HG03139 (cell line): Measurements from ENCODE around the gene PPP4R4.

ENCODE experiments used
- ATAC-seq: cut with Tn5 transposase; IDR thresholded peaks from one replicate; pipeline ENCODE4 v1.9.1; 2021; ENCODE audit not compliant: unreplicated experiment

Gene PPP4R4

GRCh38 chr14:94173885-94174603 lies at the start of gene PPP4R4:
Gene PPP4R4 (plus strand): TSS chr14:94174322. CDS start chr14:94174466, 144 bp downstream.
- peak; percentile 70 for ATAC-seq

- no peak for ATAC-seq
These were observed 49.3 kb upstream of the PPP4R4 start for GRCh38 chr14:94124582-94125377.

- ATAC-seq, result no peak
These were observed 48.3 kb upstream of the PPP4R4 start for GRCh38 chr14:94125659-94126418.

- no peak for ATAC-seq
These were observed 47.8 kb upstream of the PPP4R4 start for GRCh38 chr14:94126419-94126677.

- no peak for ATAC-seq
These were observed 47.3 kb upstream of the PPP4R4 start for GRCh38 chr14:94126800-94127199.

- no peak for ATAC-seq
These were observed 46.8 kb upstream of the PPP4R4 start for GRCh38 chr14:94127330-94127729.

- no peak for ATAC-seq
These were observed 45.8 kb upstream of the PPP4R4 start for GRCh38 chr14:94128216-94128839.

GRCh38 chr14:94129111-94129757 lies 44.9 kb upstream of the PPP4R4 start, which contains the start of gene IFI27L2:
Gene IFI27L2 (minus strand): TSS chr14:94129604. CDS start chr14:94129564, 40 bp downstream.
- ATAC-seq, result peak; percentile 95

GRCh38 chr14:94129758-94130414 lies 44.2 kb upstream of the PPP4R4 start:
- no peak for ATAC-seq

- no peak for ATAC-seq
These were observed 41.7 kb upstream of the PPP4R4 start for GRCh38 chr14:94132285-94132887.

- no peak for ATAC-seq
These were observed 38.6 kb upstream of the PPP4R4 start for GRCh38 chr14:94135476-94135875.

GRCh38 chr14:94136575-94137331 lies 37.4 kb upstream of the PPP4R4 start:
- ATAC-seq, result no peak

GRCh38 chr14:94138251-94138650 lies 35.9 kb upstream of the PPP4R4 start:
- no peak for ATAC-seq

- ATAC-seq, result no peak
These were observed 35.1 kb upstream of the PPP4R4 start for GRCh38 chr14:94139006-94139405.

GRCh38 chr14:94139421-94139820 lies 34.7 kb upstream of the PPP4R4 start:
- ATAC-seq, result no peak

- no peak for ATAC-seq
These were observed 31.9 kb upstream of the PPP4R4 start for GRCh38 chr14:94142247-94142646.

- no peak for ATAC-seq
These were observed 31.3 kb upstream of the PPP4R4 start for GRCh38 chr14:94142836-94143235.

GRCh38 chr14:94143239-94143638 lies 30.9 kb upstream of the PPP4R4 start:
- ATAC-seq, result no peak

GRCh38 chr14:94143711-94144110 lies 30.4 kb upstream of the PPP4R4 start:
- ATAC-seq, result no peak
